ENCODE results near the gene RGS12.

Gene RGS12

GRCh38 chr4:3308691-3309090 lies 15.9 kb downstream of the RGS12 start:
- Histone ChIP-seq H3K4me1 (ENCODE audit: insufficient read depth, low read length) (peaks cover 30% of the 10 kb centered on the region), H2AFZ (ENCODE audit: low read depth, low read length) (no peak overlapping the region)

DNA sequence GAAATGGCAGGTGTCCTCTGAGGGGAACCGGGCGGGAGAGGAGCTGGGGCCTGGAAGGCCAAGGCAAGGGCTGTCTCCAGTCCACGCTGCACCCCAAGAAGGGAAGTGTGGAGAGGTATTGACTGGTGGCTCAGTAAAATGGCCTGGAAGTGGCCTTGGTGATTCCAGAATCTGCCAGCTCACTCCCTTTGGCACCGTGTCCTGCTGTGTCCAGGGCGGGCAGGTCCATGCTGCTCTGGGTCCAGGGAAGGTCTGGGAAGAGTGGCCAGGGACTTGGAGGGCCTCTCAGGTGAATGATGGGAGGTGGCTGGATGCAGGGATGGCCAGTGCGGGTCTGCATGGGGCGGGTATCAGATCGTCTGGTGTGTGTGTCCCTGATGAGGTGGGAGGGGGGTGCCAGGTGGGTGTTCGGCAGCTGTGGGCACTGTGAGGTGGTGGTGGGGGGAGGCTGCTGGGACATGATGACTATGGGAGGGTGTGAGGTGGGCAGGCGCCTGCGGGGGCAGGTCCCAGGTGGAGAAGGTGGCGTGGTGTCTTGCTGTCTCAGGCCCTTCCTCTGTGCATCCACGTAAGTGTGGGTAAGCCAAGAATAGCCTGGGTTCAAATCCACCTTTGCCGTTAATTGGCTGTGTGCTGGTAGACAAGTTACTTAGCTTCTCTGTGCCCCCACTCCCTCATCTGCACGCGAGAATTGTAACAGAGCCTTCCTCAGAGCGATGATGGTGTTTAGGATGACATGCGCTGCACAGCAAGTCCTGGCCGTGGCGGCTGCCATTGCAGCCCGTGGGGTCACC lies 17.7 kb downstream of the RGS12 start:
- no peak overlapping the region for H3K4me3 ChIP-seq (ENCODE audit: low read length)
- no peak overlapping the region for H2AFZ ChIP-seq (ENCODE audit: low read depth, low read length)
- no peaks in the 10 kb centered on the region for H3K9me3 ChIP-seq (ENCODE audit: low read length)
- H3K36me3 ChIP-seq (ENCODE audit: insufficient read depth, low read length): peaks cover 1% of the 10 kb centered on the region
- H3K27me3 ChIP-seq (ENCODE audit: insufficient read depth, low read length): no peaks in the 10 kb centered on the region
- peaks cover 12% of the 10 kb centered on the region for H3K4me1 ChIP-seq (ENCODE audit: insufficient read depth, low read length)

More at GRCh38 chr4:3308691-3309090, 15.9 kb downstream of the RGS12 start:
- no peaks in the 10 kb centered on the region for H3K27me3 ChIP-seq (ENCODE audit: insufficient read depth, low read length)
- no peaks in the 10 kb centered on the region for H3K36me3 ChIP-seq (ENCODE audit: insufficient read depth, low read length)
- no peaks in the 10 kb centered on the region for H3K9me3 ChIP-seq (ENCODE audit: low read length)
- H3K4me3 ChIP-seq (ENCODE audit: low read length): no peak overlapping the region

DNA sequence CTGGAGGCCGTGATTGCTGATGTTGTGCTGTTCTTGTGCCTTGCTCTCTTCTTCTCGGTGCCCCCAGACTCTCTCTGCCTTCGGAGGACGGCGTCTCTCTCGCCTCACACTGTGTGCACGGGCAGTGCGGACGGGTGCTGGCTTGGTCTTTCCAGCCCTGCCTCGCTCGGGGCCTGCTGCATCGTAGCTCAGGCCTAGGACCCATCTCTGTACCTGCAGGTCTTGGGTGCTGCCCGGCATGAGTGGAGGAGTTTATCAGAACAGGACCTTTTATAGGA lies 18.2 kb downstream of the RGS12 start:
- Histone ChIP-seq H2AFZ (ENCODE audit: low read depth, low read length) (no peak overlapping the region), H3K27me3 (ENCODE audit: insufficient read depth, low read length) (no peaks in the 10 kb centered on the region), H3K4me1 (ENCODE audit: insufficient read depth, low read length) (peaks cover 6% of the 10 kb centered on the region), H3K4me3 (ENCODE audit: low read length) (no peak overlapping the region), H3K9me3 (ENCODE audit: low read length) (peaks cover under 1% of the 10 kb centered on the region), H3K36me3 (ENCODE audit: insufficient read depth, low read length) (peaks cover 6% of the 10 kb centered on the region)

GRCh38 chr4:3311489-3312171 lies 18.8 kb downstream of the RGS12 start:
- Histone ChIP-seq H3K27me3 (ENCODE audit: insufficient read depth, low read length) (no peaks in the 10 kb centered on the region), H3K9me3 (ENCODE audit: low read length) (peaks cover 3% of the 10 kb centered on the region), H3K4me3 (ENCODE audit: low read length) (no peak overlapping the region), H3K36me3 (ENCODE audit: insufficient read depth, low read length) (peaks cover 11% of the 10 kb centered on the region), H2AFZ (ENCODE audit: low read depth, low read length) (no peak overlapping the region), H3K4me1 (ENCODE audit: insufficient read depth, low read length) (peaks cover under 1% of the 10 kb centered on the region)

- Histone ChIP-seq H2AFZ (ENCODE audit: low read depth, low read length) (no peak overlapping the region), H3K4me1 (ENCODE audit: insufficient read depth, low read length) (no peaks in the 10 kb centered on the region), H3K9me3 (ENCODE audit: low read length) (peaks cover 3% of the 10 kb centered on the region), H3K36me3 (ENCODE audit: insufficient read depth, low read length) (peaks cover 19% of the 10 kb centered on the region), H3K4me3 (ENCODE audit: low read length) (no peak overlapping the region), H3K27me3 (ENCODE audit: insufficient read depth, low read length) (no peaks in the 10 kb centered on the region)
Measured at GRCh38 chr4:3312362-3312761, 19.5 kb downstream of the RGS12 start.

DNA sequence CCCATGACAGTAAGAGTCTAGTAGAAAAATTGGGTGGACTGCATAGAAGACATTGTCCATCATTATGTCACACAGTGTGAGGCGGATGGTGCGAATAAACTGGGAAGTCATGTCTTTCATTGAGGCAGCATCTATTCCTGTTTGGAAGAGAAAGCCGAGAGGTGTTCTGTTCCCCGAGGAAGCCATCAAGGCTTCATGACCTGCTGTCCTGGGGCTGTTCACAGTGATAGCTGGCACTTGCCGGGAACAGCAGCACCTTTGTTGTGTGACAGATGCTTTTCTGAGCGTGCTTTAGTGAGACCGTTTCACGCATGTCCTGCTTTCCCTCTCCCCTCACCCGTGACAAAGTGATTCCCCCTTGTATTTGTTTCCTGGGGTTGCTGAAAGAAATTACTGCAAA lies 20.3 kb downstream of the RGS12 start:
- peaks cover 26% of the 10 kb centered on the region for H3K36me3 ChIP-seq (ENCODE audit: insufficient read depth, low read length)

DNA sequence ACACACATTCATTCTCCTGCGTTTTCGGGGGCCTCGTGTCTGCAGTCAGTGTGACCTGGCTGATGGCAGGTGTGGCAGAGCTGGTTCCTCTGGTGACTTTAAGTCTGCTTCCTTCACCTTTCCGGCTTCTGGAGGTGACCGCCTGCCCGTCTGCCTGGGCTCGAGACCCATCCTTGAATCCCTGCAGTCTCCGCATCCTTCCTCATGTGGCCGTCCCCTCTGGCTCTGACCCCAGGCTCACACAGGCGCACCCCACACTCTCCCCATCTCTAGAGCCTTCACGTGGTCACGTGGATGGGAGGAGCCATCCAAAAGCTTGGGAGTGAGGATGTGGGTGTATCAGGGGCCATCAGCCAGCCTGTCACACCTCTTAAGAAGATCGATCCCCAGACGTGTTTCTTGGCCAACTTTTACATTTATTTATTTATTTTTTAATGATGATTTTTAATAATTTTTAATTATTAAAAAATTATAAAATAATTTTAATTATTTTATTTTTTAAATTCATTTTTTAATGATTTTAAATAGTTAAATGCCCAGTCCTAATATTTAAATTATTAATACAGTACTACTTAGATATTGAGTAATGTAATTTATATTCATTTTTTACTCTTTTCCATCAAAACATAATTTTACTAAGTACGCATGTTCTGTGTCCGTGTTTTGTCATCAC lies 20.9 kb downstream of the RGS12 start:
- peaks cover 31% of the 10 kb centered on the region for H3K36me3 ChIP-seq (ENCODE audit: insufficient read depth, low read length)
- no peaks in the 10 kb centered on the region for H3K27me3 ChIP-seq (ENCODE audit: insufficient read depth, low read length)
- no peak overlapping the region for H3K4me3 ChIP-seq (ENCODE audit: low read length)
- H3K4me1 ChIP-seq (ENCODE audit: insufficient read depth, low read length): no peaks in the 10 kb centered on the region
- peaks cover 3% of the 10 kb centered on the region for H3K9me3 ChIP-seq (ENCODE audit: low read length)
- H2AFZ ChIP-seq (ENCODE audit: low read depth, low read length): no peak overlapping the region

More for the DNA sequence above, 20.3 kb downstream of the RGS12 start:
- H2AFZ ChIP-seq (ENCODE audit: low read depth, low read length): no peak overlapping the region
- no peak overlapping the region for H3K4me3 ChIP-seq (ENCODE audit: low read length)
- H3K4me1 ChIP-seq (ENCODE audit: insufficient read depth, low read length): no peaks in the 10 kb centered on the region
- no peaks in the 10 kb centered on the region for H3K27me3 ChIP-seq (ENCODE audit: insufficient read depth, low read length)
- peaks cover 3% of the 10 kb centered on the region for H3K9me3 ChIP-seq (ENCODE audit: low read length)

DNA sequence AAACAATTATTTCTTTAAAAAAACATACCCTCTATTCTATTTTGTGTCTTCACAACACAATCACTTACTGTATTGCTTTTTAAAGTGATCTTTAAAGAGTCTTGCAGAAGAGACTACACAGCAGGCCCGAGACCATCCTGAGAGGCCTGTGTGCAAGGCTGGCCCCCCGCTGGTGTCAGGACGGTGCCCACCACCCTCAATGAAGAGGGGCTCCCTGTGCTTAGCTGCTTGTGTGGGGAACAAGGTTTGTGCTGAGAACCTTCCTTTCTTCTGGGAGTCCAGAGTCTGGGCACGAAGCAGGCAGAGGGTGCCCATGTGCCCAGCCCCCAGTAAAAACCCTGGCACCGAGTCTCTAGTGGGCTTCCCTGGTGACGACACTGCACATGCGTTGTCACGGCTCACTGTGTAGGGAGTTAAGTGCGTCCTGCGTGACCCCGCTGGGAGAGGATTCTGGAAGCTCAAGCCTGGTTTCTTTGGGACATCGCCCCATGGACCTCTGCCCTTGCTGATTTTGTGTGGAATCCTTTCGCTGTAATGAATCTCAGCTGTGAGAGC lies 22.0 kb downstream of the RGS12 start:
- no peak overlapping the region for H2AFZ ChIP-seq (ENCODE audit: low read depth, low read length)
- no peaks in the 10 kb centered on the region for H3K4me1 ChIP-seq (ENCODE audit: insufficient read depth, low read length)
- H3K27me3 ChIP-seq (ENCODE audit: insufficient read depth, low read length): no peaks in the 10 kb centered on the region
- H3K9me3 ChIP-seq (ENCODE audit: low read length): peaks cover 3% of the 10 kb centered on the region
- peaks cover 33% of the 10 kb centered on the region for H3K36me3 ChIP-seq (ENCODE audit: insufficient read depth, low read length)
- H3K4me3 ChIP-seq (ENCODE audit: low read length): no peak overlapping the region

GRCh38 chr4:3315566-3315965 lies 22.7 kb downstream of the RGS12 start:
- peaks cover 33% of the 10 kb centered on the region for H3K36me3 ChIP-seq (ENCODE audit: insufficient read depth, low read length)

GRCh38 chr4:3316146-3316545 lies 23.3 kb downstream of the RGS12 start:
- Histone ChIP-seq H3K4me3 (ENCODE audit: low read length) (no peak overlapping the region), H2AFZ (ENCODE audit: low read depth, low read length) (no peak overlapping the region), H3K27me3 (ENCODE audit: insufficient read depth, low read length) (no peaks in the 10 kb centered on the region), H3K4me1 (ENCODE audit: insufficient read depth, low read length) (peaks cover 10% of the 10 kb centered on the region), H3K36me3 (ENCODE audit: insufficient read depth, low read length) (peaks cover 33% of the 10 kb centered on the region), H3K9me3 (ENCODE audit: low read length) (peaks cover 3% of the 10 kb centered on the region)

More at GRCh38 chr4:3315566-3315965, 22.7 kb downstream of the RGS12 start:
- Histone ChIP-seq H3K27me3 (ENCODE audit: insufficient read depth, low read length) (no peaks in the 10 kb centered on the region), H3K9me3 (ENCODE audit: low read length) (peaks cover 3% of the 10 kb centered on the region), H3K4me1 (ENCODE audit: insufficient read depth, low read length) (peaks cover 4% of the 10 kb centered on the region), H3K4me3 (ENCODE audit: low read length) (no peak overlapping the region), H2AFZ (ENCODE audit: low read depth, low read length) (no peak overlapping the region)

DNA sequence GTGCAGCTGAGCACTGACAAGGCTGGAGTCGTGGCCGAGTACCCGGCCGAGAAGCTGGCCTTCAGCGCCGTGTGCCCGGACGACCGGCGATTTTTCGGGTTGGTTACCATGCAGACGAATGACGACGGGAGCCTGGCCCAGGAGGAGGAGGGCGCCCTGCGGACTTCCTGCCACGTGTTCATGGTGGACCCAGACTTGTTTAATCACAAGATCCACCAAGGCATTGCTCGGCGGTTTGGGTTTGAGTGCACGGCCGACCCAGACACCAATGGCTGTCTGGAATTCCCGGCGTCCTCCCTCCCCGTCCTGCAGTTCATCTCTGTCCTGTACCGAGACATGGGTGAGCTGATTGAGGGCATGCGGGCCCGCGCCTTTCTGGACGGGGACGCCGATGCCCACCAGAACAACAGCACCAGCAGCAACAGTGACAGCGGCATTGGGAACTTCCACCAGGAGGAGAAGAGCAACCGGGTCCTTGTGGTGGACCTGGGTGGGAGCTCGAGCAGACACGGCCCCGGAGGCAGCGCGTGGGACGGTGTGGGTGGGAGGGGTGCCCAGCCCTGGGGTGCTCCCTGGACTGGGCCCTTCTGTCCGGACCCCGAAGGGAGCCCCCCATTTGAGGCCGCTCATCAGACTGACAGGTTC lies 24.3 kb downstream of the RGS12 start:
- H3K9me3 ChIP-seq (ENCODE audit: low read length): peaks cover 3% of the 10 kb centered on the region
- peaks cover 33% of the 10 kb centered on the region for H3K36me3 ChIP-seq (ENCODE audit: insufficient read depth, low read length)
- H3K4me1 ChIP-seq (ENCODE audit: insufficient read depth, low read length): peaks cover 20% of the 10 kb centered on the region
- H3K4me3 ChIP-seq (ENCODE audit: low read length): no peak overlapping the region
- H2AFZ ChIP-seq (ENCODE audit: low read depth, low read length): no peak overlapping the region
- H3K27me3 ChIP-seq (ENCODE audit: insufficient read depth, low read length): no peaks in the 10 kb centered on the region

GRCh38 chr4:3317656-3318211 lies 24.9 kb downstream of the RGS12 start:
- Histone ChIP-seq H3K36me3 (ENCODE audit: insufficient read depth, low read length) (peaks cover 33% of the 10 kb centered on the region), H3K9me3 (ENCODE audit: low read length) (peaks cover 3% of the 10 kb centered on the region), H3K27me3 (ENCODE audit: insufficient read depth, low read length) (no peaks in the 10 kb centered on the region), H2AFZ (ENCODE audit: low read depth, low read length) (no peak overlapping the region), H3K4me1 (ENCODE audit: insufficient read depth, low read length) (peaks cover 25% of the 10 kb centered on the region), H3K4me3 (ENCODE audit: low read length) (no peak overlapping the region)

All from neuron (in vitro differentiated cells).